SH-SY5Y (cell line): ENCODE measurements around the gene SGO1.

ENCODE experiments used
- GATA2 ChIP-seq: IDR thresholded peaks from 2 replicates; pipeline ENCODE4 v1.6.1; 2011; ENCODE audit warnings: mild to moderate bottlenecking, low read depth, low read length
- GATA3 ChIP-seq: IDR thresholded peaks from 2 replicates; pipeline ENCODE4 v1.6.1; 2011; ENCODE audit warnings: low read depth, mild to moderate bottlenecking, low read length, moderate library complexity

SGO1 gene

DNA sequence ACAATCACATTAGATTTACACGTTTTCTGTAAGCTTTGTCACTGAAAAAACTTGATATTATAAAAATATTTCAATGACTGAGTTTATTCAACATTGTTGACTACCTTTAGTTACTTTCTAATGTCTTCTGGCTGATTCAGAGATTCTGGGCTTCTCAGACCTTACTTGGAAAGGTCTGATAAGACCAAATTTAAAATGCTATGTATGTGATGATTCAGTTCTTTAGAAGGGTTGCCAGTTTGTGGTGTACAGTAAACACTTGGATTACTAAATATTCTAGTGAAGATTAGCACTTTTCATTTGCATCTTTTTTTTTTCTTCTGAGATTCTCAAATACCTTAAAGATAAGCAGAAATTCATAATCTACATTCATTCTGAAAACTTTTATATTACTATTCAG lies 49.8 kb downstream of the SGO1 start:
- TF ChIP-seq GATA3 (no peak), GATA2 (no peak)

DNA sequence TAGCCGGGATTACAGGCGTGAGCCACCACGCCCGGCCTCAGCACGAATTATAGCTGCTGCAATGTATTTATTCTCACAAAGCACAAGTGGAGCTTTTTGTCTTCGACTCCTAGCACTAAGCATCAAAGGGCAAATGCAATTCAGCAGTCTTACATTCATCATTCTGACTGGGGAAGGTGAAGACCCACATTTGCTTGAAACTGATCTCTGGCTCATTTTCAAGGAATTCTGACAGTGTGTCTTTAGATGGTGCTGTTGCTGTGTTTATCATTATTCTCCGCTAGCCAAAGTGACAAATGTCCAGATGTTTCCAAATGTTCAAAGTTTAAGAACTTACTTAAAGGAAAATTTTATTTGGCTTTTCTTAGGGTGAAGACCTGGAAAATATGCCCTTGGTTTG lies 55.9 kb downstream of the SGO1 start:
- TF ChIP-seq GATA3 (no peak), GATA2 (no peak)

DNA sequence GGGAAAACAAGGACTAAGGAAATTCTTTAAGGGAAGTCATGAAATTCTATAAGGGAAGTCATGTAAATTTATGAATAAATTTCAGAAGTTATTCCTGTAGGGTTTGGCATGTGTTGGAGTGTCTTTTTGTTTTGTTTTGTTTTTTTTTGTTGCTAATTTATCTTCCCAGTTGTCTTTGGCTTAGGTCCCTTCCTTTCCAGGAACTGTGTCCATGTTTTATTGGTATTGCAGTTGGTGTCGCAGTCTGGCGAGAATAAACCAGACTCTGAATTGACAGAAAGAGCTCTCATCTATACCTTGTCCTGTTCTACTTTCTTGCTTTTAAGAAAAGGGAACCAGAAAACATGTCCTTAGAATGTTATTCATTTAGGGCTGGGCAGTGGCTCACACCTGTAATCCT lies 57.6 kb downstream of the SGO1 start:
- TF ChIP-seq GATA3: no peak

- TF ChIP-seq GATA3: no peak
- TF ChIP-seq GATA2: no peak
Measured at GRCh38 chr3:20125897-20126296, 60.1 kb downstream of the SGO1 start.

DNA sequence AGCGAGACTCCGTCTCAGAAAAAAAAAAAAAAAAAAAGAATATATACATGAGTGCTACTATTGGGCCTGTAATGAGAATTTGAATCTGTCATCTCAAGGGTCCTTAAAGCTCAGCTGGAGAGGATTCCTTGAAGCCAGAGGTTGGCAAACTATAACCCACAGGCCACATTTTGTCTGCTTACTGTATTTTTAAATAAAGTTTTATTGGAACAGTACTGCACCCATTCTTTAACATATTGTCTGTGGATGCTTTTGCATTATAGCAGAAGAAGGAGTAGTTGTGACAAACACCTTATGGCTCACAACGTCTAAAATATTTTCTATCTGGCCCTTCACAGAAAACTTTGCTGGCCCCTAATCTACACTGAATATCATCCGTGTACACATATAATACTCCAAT lies 60.7 kb downstream of the SGO1 start:
- TF ChIP-seq GATA2 (no peak), GATA3 (no peak)

DNA sequence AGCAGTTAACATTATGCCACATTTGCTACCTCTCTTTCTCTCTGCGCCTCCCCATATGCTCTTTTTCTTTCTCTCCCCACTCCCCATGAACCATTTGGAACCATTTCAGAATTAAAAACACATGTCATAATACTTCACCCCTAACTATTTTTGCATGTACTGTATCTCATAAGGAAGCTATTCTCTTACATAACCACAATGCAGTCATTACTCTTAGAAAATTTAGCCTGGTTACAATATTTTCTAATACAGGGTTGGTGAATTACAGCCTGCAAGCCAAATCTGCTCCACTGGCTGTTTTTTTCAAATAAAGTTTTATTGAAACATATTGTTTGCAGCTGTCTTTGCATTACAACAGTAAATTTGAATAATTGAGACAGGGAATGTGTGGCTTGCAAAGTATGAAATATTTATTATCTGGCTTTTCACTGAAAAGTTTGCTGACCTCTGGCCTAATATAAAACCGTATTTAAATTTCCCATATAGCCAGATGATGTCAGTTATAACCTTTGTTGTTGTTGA lies 62.8 kb downstream of the SGO1 start:
- TF ChIP-seq GATA3 (no peak), GATA2 (no peak)

GRCh38 chr3:20121088-20121487 lies 64.9 kb downstream of the SGO1 start:
- no peak for TF ChIP-seq GATA3
- TF ChIP-seq GATA2: no peak
